Measurements from ENCODE around the gene DAP3.
"Not testable (repeated sequence)": the region's sequence is repeated elsewhere in the genome, so short reads cannot be mapped to it uniquely, and the experiment has no call there.

DAP3 gene

DNA sequence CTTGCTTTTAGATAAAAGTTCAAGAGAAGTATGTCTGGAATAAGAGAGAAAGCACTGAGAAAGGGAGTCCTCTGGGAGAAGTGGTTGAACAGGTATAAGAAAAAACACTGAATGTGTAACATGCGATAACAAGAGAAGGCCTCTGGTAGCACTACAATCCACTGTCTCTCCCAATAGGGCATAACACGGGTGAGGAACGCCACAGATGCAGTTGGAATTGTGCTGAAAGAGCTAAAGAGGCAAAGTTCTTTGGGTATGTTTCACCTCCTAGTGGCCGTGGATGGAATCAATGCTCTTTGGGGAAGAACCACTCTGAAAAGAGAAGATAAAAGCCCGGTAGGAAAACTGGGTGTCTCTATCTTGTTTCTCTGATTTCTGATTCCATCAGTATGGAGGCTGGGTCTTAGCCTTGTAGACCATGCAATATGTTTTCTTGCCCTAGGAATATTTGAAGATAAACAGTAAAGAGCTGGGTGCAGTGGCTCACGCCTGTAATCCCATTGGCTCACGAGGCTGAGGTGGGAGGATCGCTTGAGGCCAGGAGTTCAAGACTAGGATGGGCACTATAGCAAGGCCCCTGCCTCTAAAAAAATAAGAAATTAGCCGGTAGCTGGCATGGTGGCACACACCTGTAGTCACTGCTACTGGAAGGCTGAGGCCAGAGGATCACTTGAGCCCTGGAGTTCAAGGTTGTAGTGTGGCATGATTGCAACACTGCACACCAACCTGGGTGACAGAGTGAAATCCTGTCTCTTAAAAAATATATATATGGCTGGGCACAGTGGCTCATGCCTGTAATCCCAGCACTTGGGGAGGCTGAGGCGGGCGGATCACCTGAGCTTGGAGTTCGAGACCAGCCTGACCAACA is 40.4 kb downstream of the DAP3 start:
- TF ChIP-seq, protein P1, sequence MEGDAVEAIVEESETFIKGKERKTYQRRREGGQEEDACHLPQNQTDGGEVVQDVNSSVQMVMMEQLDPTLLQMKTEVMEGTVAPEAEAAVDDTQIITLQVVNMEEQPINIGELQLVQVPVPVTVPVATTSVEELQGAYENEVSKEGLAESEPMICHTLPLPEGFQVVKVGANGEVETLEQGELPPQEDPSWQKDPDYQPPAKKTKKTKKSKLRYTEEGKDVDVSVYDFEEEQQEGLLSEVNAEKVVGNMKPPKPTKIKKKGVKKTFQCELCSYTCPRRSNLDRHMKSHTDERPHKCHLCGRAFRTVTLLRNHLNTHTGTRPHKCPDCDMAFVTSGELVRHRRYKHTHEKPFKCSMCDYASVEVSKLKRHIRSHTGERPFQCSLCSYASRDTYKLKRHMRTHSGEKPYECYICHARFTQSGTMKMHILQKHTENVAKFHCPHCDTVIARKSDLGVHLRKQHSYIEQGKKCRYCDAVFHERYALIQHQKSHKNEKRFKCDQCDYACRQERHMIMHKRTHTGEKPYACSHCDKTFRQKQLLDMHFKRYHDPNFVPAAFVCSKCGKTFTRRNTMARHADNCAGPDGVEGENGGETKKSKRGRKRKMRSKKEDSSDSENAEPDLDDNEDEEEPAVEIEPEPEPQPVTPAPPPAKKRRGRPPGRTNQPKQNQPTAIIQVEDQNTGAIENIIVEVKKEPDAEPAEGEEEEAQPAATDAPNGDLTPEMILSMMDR (conservative IDR thresholded peaks at IDR 0.05; ENCODE audit: low read depth), result peak; percentile 40
- POLR2A ChIA-PET (ENCODE audit: low non-redundant PET), result no interaction called here
- no peak overlapping the region for H3K27ac ChIP-seq
- peak; percentile 22 for DNase-seq (ENCODE audit: low spot score)
- CTCF ChIA-PET, result interaction anchor here (0.5 to 1.1 kb wide), 4 partner anchors 15 to 479 kb away, joined by 3 to 5 read pairs (median 4); no protein-coding TSS in a partner anchor

DNA sequence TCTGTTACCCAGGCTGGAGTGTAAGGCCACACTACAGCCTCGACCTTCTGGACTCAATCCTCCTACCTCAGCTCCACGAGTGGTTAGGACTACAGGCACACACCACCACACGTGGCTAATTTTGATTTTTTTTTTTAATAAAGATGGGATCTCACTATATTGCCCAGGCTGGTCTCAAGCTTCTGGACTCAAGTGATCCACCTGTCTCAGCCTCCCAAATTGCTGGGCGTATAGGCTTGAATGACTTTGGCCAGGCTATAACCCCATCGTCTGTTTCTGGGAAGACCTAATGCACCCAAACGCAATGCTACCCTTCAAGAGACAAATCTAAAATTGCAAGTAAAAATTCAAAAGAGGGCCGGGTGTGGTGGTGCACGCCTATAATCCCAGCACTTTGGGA is 52.1 kb downstream of the DAP3 start:
- POLR2A ChIA-PET (ENCODE audit: low non-redundant PET), result no interaction called here

DNA sequence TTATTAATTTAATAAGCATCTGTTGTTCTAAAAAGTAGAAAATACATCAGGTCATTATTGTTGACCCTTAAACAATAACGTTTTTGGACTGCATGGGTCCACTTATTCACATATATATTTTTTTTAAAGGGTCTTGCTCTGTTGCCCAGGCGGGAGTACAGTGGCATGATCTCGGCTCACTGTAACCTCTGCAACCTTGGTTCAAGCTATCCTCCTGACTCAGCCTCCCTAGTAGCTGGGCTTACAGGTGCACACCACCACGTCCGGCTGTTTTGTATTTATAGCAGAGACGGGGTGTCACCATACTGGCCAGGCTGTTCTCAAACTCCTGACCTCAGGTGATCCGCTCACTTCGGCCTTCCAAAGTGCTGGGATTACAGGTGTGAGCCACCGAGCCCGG is 53.0 kb downstream of the DAP3 start:
- CTCF ChIA-PET, result interaction anchor here (0.6 to 0.7 kb wide), 3 partner anchors 16 to 155 kb away, joined by 4 to 5 read pairs (median 4); no protein-coding TSS in a partner anchor
- TF ChIP-seq, protein P1 (conservative IDR thresholded peaks at IDR 0.05; ENCODE audit: low read depth), result no peak
- no peak overlapping the region for H3K27ac ChIP-seq
- DNase-seq (ENCODE audit: low spot score), result no peak
- POLR2A ChIA-PET (ENCODE audit: low non-redundant PET), result no interaction called here

More for the DNA sequence above, 52.1 kb downstream of the DAP3 start:
- TF ChIP-seq, protein P1 (conservative IDR thresholded peaks at IDR 0.05; ENCODE audit: low read depth), result no peak
- no peak overlapping the region for H3K27ac ChIP-seq
- DNase-seq (ENCODE audit: low spot score), result no peak
- CTCF ChIA-PET, result no interaction called here

DNA sequence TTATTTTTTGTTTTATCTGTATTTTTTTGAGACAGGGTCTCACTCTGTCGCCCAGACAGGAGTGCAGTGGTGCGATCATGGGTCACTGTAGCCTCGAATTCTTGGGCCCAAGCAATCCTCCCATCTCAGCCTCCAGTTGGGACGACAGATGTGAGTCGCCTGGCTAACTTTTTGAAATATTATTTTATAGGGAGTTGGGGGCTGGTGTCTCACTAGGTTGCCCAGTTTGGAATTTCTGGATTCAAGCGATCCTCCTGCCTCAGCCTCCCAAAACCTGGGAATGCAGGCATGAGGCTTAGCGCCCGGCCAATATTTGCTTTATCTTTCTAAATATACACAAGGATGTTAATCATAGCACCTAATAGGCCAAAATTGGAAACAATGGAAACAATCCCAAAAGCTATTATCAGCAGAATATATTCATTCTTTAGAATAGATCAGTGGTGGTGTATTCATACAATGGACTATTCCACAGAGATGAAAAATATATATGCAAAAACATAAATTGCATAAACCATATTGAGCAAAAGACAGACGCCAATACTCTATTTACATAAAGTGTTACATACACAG is 55.9 kb downstream of the DAP3 start:
- peak overlapping the region; percentile 71 for H3K27ac ChIP-seq
- TF ChIP-seq, protein P1 (conservative IDR thresholded peaks at IDR 0.05; ENCODE audit: low read depth), result no peak
- DNase-seq (ENCODE audit: low spot score), result no peak
- CTCF ChIA-PET, result interaction anchor here (0.6 to 1.0 kb wide), 2 partner anchors 15 to 149 kb away, joined by 4 read pairs; no protein-coding TSS in a partner anchor
- POLR2A ChIA-PET (ENCODE audit: low non-redundant PET), result no interaction called here

DNA sequence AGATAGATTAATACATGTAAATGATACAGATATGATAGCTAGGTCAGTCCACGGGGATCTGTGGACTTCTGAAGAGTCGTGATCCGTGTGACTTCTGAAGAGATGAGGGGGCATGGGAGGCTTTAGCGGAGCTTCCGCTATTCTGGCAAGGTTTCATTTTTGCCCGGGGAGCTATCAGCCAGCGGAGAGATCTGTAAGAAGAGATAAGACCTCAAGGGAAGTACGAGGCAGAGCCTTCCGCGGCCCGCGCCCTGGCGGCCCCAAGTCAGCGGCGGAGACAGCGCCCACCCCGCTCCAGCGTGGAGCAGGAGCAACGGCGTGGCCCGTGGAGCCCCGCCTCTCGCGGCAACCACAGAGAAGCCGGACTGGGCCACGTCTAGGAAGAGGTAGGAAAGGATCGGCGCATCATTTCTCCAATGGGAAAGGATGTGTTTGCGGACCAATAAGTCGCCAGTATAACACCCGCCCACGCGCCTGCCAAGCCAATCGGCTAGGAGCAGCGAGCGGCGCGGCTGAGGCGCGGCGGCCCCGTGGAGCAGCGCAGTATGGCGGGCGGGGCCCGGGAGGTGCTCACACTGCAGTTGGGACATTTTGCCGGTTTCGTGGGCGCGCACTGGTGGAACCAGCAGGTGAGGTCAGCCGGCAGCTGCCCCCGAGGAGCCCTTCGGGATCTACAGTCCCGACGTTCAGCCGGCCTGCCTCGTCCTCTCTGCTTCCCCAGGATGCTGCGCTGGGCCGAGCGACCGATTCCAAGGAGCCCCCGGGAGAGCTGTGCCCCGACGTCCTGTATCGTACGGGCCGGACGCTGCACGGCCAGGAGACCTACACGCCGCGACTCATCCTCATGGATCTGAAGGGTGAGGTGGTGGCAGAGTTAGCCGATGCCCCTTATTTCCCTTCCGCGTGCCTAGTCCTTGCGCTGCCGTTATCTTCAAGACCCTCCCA is 56.7 kb downstream of the DAP3 start:
- peak overlapping the region; percentile 71 for H3K27ac ChIP-seq
- POLR2A ChIA-PET (ENCODE audit: low non-redundant PET); CTCF ChIA-PET: not testable (repeated sequence)
- peak; percentile 80 for DNase-seq (ENCODE audit: low spot score)

DNA sequence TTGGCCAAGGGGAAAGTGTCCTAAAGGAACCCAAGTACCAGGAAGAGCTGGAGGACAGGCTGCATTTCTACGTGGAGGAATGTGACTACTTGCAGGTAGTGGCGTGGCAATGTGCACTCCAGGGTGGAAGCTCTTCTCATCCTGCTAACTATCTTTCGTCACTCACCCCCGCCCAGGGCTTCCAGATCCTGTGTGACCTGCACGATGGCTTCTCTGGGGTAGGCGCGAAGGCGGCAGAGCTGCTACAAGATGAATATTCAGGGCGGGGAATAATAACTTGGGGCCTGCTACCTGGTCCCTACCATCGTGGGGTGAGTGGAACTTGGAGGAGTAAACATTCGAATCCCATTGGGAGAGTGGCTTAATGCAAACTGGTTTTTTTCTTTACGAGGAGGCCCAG is 58.7 kb downstream of the DAP3 start:
- CTCF ChIA-PET; POLR2A ChIA-PET (ENCODE audit: low non-redundant PET); DNase-seq (ENCODE audit: low spot score): not testable (repeated sequence)
- H3K27ac ChIP-seq, result peak overlapping the region; percentile 36; the same call in 1 of the 2 replicates

DNA sequence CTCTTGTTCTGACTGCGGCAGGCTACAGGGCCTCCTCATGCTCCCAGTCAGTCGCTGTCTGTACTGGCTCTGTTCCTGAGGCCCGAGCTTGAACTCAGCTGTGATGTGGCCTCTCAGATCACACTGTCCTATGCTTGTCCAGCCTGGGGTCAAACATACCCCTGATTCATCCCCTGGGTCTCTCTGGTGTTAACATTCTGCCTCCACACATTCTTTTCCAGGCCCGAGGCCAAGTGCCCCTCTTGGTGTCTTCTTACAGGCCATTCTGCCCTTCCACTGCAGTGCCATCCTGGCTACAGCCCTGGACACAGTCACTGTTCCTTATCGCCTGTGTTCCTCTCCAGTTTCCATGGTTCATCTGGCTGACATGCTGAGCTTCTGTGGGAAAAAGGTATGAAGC is 59.2 kb downstream of the DAP3 start:
- CTCF ChIA-PET; POLR2A ChIA-PET (ENCODE audit: low non-redundant PET); DNase-seq (ENCODE audit: low spot score): not testable (repeated sequence)
- H3K27ac ChIP-seq, result peak overlapping the region; percentile 36

DNA sequence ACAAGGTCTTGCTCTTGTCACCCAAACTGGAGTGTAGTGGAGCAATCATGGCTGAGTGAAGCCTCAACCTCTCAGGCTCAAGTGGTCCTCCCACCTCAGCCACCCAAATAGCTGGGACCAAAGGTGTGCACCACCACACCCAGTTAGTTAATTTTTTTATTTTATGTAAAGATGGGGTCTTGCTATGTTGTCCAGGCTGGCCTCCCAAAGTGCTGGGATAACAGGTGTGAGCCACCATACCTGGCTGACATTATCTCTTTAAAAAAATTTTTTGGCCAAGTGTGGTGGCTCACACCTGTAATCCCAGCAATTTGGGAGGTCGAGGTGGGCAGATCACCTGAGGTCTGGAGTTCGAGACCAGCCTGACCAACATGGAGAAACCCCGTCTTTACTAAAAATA is 70.1 kb downstream of the DAP3 start:
- DNase-seq (ENCODE audit: low spot score); CTCF ChIA-PET; POLR2A ChIA-PET (ENCODE audit: low non-redundant PET); H3K27ac ChIP-seq: not testable (repeated sequence)

Measured in RWPE1 (cell line).